NCI-H1417 treated with DMSO at 0.1 percent for 48 hours (cell line): ENCODE measurements around the gene TSPAN11.
"Not testable (repeated sequence)": the region's sequence is repeated elsewhere in the genome, so short reads cannot be mapped to it uniquely, and the experiment has no call there.

ENCODE experiments used
- DNase-seq: peaks from one replicate; lab custom pipeline; 2025; lab: John Stamatoyannopoulos, UW

Gene TSPAN11

GRCh38 chr12:31002999-31003398, 76.5 kb downstream of the TSPAN11 start:
- DNase-seq: no peak

- DNase-seq: no peak
Observed at GRCh38 chr12:31003861-31004640, 77.5 kb downstream of the TSPAN11 start.

- no peak for DNase-seq
Observed at GRCh38 chr12:31004666-31005065, 78.1 kb downstream of the TSPAN11 start.

GRCh38 chr12:31005256-31005943, 78.9 kb downstream of the TSPAN11 start:
- no peak for DNase-seq

DNA sequence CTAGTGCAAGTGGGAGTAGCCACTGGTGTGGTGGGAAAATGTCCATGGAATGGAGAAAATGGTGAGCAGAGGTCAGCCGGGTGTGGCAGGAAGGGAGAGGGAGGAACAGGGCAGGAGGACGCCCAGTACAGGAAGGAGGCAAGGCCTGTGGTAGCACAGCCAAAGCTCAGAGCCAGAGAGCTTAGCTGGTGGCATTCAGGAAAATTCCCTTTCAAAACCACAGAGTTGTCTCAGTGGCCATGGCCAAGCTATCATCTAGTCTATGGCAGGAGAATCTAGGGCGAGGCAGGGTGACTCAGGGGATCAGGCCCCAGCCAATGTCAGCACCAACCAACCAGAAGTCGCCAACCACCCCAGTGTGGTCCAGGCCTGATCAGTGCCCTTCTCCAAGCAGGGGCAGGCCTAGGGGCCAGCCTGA, 79.4 kb downstream of the TSPAN11 start:
- DNase-seq: no peak

- DNase-seq: no peak
Observed at GRCh38 chr12:31006416-31007152, 80.0 kb downstream of the TSPAN11 start.

DNA sequence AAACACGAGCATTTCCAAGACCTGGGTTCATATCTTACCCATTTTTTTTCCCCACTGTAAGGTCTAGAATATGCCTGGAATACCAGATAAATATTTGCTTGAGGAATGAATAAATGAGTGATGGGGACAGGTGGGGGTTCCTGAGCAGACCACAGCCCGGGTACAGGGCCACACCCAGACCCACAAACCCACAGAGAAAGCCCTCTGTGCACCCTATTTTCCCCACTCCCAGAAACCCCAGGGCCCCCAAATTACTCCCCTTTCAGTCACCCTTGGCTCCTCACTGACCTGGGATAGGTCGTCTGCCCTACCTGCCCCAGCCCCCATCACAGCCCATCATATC, 80.6 kb downstream of the TSPAN11 start:
- DNase-seq: no peak

DNA sequence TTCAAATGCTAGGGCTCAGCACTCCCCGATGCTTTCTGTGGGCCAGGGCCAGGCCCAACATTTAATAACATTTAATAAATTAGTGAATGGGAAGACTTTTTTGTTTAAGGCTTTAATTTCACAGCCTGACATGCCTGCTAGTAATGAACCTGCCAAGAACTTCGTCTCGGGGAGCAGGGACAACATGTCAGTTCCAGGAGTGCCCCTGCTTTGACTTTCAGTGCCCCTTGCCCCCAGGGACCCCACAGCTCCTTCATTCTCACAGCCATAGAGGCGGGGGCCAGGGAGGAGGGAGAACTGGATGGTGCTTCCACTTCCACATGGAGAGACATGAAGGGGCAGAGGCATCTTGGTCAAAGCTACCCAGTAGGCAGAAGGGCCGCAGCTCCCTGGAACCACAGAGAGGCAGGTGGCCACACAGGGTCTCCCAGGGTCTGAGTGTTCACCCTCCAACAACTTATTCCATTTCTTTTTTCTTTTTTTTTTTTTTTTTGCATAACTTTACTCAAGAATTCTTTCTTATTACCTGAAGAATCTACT, 81.2 kb downstream of the TSPAN11 start:
- no peak for DNase-seq

DNA sequence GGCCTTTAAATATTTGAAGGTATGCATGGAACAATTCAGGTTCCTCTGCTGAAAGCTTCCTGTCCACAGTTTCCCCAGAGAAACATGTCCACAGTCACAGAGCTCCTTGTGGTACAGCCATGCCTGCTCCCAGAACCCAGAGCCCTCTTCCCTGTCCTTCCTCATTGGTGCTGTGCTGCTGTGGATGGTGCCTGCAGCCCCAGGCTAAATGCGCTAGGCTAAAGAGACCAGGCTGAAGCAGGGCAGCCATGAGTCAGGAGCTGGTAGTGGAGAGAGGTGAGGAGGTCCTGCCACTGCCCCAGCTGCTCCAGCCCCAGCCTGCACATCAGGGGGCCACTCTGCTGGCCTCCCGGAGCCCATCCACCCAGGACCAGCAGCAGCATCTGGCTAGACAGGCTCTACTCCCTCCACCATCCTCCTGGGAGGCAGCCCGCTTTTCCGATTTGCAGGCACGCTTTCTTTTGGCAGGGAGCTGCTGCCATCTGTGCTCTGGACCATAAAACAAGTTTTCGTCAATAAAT, 81.8 kb downstream of the TSPAN11 start:
- no peak for DNase-seq

DNA sequence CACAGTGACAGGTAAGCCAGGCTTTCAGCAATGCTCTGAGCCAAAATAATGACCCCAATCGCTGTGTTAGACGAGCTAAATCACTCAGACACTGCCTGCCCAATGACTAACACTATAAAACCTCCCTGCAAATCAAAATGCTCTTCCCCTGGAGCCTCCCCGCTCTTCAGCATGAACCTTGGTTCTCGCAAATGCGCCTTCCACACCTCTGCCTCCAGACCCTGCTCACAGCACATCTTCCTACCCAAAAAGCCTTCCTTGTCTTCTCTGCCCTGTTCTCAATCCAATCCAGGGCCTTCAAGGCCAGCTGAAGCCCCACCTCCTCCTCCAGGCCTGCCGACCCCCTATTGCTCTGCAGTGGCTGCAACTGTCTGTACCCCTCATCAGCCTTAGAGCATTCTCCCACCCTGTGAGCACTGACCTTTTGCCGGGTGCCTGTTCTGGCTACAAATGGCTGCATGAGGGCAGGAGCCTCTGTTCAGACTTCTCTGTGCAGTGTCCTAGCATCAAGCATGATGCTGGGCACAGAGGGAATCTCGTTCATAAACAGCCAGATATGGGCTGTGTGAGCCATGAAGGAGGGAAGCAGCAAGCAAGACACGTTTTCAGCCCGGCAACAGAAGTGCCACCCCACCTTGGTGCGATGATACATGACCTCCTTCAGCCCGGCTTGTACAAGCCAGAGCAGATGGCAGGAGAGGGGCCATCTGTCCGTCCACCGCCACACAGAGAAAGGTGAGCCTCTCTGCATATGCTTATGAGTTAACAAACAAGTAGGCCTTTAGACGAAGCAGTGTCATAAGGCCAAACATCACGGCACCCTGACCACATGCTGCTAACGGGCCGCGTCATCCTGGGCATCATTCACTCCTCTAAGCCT, 82.7 kb downstream of the TSPAN11 start:
- no peak for DNase-seq

GRCh38 chr12:31009976-31010375, 83.4 kb downstream of the TSPAN11 start:
- DNase-seq: no peak

GRCh38 chr12:31011336-31011735, 84.8 kb downstream of the TSPAN11 start:
- DNase-seq: no peak

DNA sequence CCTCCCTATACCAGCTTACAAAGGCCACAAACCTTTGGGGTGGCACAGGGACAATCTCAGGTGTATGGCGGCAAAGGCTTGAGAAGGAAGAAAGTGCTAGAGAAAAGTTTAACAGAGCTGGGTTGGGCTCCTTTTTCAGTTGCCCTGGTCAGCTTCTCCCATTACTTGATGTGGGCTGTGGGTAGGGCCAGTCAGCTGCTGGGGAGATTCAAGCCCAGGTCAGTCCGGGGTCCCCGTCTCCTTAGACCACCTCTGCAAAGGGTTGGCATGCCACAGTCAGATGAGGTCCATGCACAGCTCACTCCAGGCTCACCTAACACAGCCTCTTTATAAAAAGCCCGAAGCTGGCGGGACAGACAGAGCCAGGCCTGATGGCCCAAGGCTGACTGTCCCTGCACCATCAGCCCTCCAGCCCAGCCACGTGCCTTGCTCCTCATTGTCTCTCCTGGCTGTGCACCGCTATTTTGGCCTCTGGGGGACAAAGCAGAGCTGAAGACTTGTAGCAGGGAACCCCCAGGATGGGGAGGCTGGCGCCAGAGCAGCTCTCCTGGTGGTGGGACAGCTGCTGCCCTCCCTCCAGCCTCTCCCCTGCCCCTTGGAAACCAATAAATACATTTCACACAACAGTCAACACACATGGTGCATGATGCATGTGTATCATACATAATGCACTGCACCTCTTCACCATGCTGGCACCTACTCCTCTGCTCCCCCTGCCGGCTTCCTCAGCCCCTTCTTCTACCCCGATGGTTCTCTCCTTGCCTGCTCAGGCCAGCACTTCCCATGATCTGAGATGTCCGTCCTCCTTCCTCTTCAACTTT, 85.4 kb downstream of the TSPAN11 start:
- DNase-seq: no peak

- not testable (repeated sequence) for DNase-seq
Observed at GRCh38 chr12:31012567-31012891, 86.0 kb downstream of the TSPAN11 start.

GRCh38 chr12:31015215-31015614, 88.7 kb downstream of the TSPAN11 start:
- no peak for DNase-seq

GRCh38 chr12:31016057-31016456, 89.5 kb downstream of the TSPAN11 start:
- DNase-seq: no peak

GRCh38 chr12:31017535-31017934, 91.0 kb downstream of the TSPAN11 start:
- DNase-seq: no peak

GRCh38 chr12:31018106-31018789, 91.7 kb downstream of the TSPAN11 start:
- DNase-seq: no peak

- no peak for DNase-seq
Observed at GRCh38 chr12:31018790-31019505, 92.4 kb downstream of the TSPAN11 start.
